IPS-20b (cell line): Measurements from ENCODE around the gene CARHSP1.
"Not testable (repeated sequence)": the region's sequence is repeated elsewhere in the genome, so short reads cannot be mapped to it uniquely, and the experiment has no call there.

Source experiments
- H3K27ac ChIP-seq: one replicate; pipeline ENCODE4 v1.5.1; 2013; ENCODE audit warnings: low read length
- H3K27me3 ChIP-seq: 2 replicates; pipeline ENCODE4 v1.6.1; 2013; ENCODE audit warnings: mild to moderate bottlenecking, low read length, inconsistent platforms; ENCODE audit not compliant: insufficient read depth
- H3K36me3 ChIP-seq: 2 replicates; pipeline ENCODE4 v1.6.1; 2013; ENCODE audit warnings: low read depth, mild to moderate bottlenecking, inconsistent platforms, low read length, moderate library complexity; ENCODE audit not compliant: insufficient read depth
- H3K4me1 ChIP-seq: 2 replicates; pipeline ENCODE4 v1.6.1; 2013; ENCODE audit warnings: mild to moderate bottlenecking, control low read depth, inconsistent platforms, low read length, moderate library complexity; ENCODE audit not compliant: insufficient read depth
- H3K4me3 ChIP-seq: 2 replicates; pipeline ENCODE4 v1.5.1; 2013; ENCODE audit warnings: mild to moderate bottlenecking, low read length, inconsistent platforms
- H3K9ac ChIP-seq: 2 replicates; pipeline ENCODE4 v1.6.1; 2013; ENCODE audit warnings: low read depth, mild to moderate bottlenecking, inconsistent platforms, low read length, moderate library complexity
- H3K9me3 ChIP-seq: 2 replicates; pipeline ENCODE4 v1.6.1; 2013; ENCODE audit warnings: mild to moderate bottlenecking, low read depth, low read length, inconsistent platforms; ENCODE audit not compliant: insufficient read depth

CARHSP1 gene

GRCh38 chr16:8808613-8809353 is 60.0 kb downstream of the CARHSP1 start:
- H3K27ac ChIP-seq, result no peak overlapping the region
- H3K4me3 ChIP-seq, result no peak overlapping the region
- no peaks in the 10 kb centered on the region for H3K4me1 ChIP-seq
- no peaks in the 10 kb centered on the region for H3K27me3 ChIP-seq
- peaks cover 98% of the 10 kb centered on the region for H3K36me3 ChIP-seq
- no peaks in the 10 kb centered on the region for H3K9me3 ChIP-seq
- no peak overlapping the region for H3K9ac ChIP-seq

- Histone ChIP-seq H3K9ac (no peak overlapping the region), H3K36me3 (peaks cover 95% of the 10 kb centered on the region), H3K4me3 (no peak overlapping the region)
Measured at GRCh38 chr16:8808009-8808408, 60.8 kb downstream of the CARHSP1 start.

GRCh38 chr16:8807189-8807588 is 61.6 kb downstream of the CARHSP1 start:
- no peaks in the 10 kb centered on the region for H3K9me3 ChIP-seq
- no peak overlapping the region for H3K4me3 ChIP-seq
- no peaks in the 10 kb centered on the region for H3K27me3 ChIP-seq
- H3K27ac ChIP-seq, result no peak overlapping the region
- H3K4me1 ChIP-seq, result no peaks in the 10 kb centered on the region
- peaks cover 95% of the 10 kb centered on the region for H3K36me3 ChIP-seq
- H3K9ac ChIP-seq, result no peak overlapping the region

More at GRCh38 chr16:8808009-8808408, 60.8 kb downstream of the CARHSP1 start:
- no peaks in the 10 kb centered on the region for H3K4me1 ChIP-seq
- no peak overlapping the region for H3K27ac ChIP-seq
- no peaks in the 10 kb centered on the region for H3K27me3 ChIP-seq
- H3K9me3 ChIP-seq, result no peaks in the 10 kb centered on the region

- Histone ChIP-seq H3K27me3 (no peaks in the 10 kb centered on the region), H3K9me3 (no peaks in the 10 kb centered on the region), H3K9ac (no peak overlapping the region), H3K27ac (no peak overlapping the region), H3K4me1 (no peaks in the 10 kb centered on the region), H3K4me3 (no peak overlapping the region), H3K36me3 (peaks cover 95% of the 10 kb centered on the region)
Measured at GRCh38 chr16:8806272-8806983, 62.4 kb downstream of the CARHSP1 start.

- H3K4me1 ChIP-seq, result no peaks in the 10 kb centered on the region; the same call in 1 of the 2 replicates
- no peak overlapping the region for H3K4me3 ChIP-seq
- H3K9ac ChIP-seq, result no peak overlapping the region
- no peaks in the 10 kb centered on the region for H3K27me3 ChIP-seq
- H3K9me3 ChIP-seq, result no peaks in the 10 kb centered on the region
- H3K36me3 ChIP-seq, result peaks cover 90% of the 10 kb centered on the region
- H3K27ac ChIP-seq, result no peak overlapping the region
Measured at GRCh38 chr16:8804313-8804712, 64.5 kb downstream of the CARHSP1 start.

GRCh38 chr16:8803733-8804132 is 65.1 kb downstream of the CARHSP1 start:
- H3K9me3 ChIP-seq, H3K27ac ChIP-seq, H3K9ac ChIP-seq, H3K4me3 ChIP-seq, H3K4me1 ChIP-seq, H3K27me3 ChIP-seq: not testable (repeated sequence)
- peaks cover 87% of the 10 kb centered on the region for H3K36me3 ChIP-seq
